NCI-H460 (cell line): ENCODE results near the gene HECTD1. TPM values are rescaled to one million over a fixed set of nuclear protein-coding genes. Genes with fewer than 3 reads are reported as not detected.
"Not testable (repeated sequence)": the region's sequence is repeated elsewhere in the genome, so short reads cannot be mapped to it uniquely, and the experiment has no call there.

Experiments
- DNase-seq: peaks from one replicate; pipeline ENCODE4 v3.0.0-alpha.2; 2016; ENCODE audit warnings: low read depth; ENCODE audit errors: extremely low read depth
- small RNA-seq, 2 experiments: library from RNA; depleted of rRNA; stranded (forward); fragments of <200 nt; gene quantifications; one replicate each; pipeline ENCODE3, GENCODE V24; 2014
- total RNA-seq: library from RNA; depleted of rRNA; stranded (reverse); fragments of >200 nt; shearing (Covaris generic); gene quantifications from 2 replicates; pipeline ENCODE4 v1.2.3, GENCODE V29; 2014; rRNA removed

Gene HECTD1
- total RNA-seq, 1 experiment from 2014 or later, result 177 TPM

DNA sequence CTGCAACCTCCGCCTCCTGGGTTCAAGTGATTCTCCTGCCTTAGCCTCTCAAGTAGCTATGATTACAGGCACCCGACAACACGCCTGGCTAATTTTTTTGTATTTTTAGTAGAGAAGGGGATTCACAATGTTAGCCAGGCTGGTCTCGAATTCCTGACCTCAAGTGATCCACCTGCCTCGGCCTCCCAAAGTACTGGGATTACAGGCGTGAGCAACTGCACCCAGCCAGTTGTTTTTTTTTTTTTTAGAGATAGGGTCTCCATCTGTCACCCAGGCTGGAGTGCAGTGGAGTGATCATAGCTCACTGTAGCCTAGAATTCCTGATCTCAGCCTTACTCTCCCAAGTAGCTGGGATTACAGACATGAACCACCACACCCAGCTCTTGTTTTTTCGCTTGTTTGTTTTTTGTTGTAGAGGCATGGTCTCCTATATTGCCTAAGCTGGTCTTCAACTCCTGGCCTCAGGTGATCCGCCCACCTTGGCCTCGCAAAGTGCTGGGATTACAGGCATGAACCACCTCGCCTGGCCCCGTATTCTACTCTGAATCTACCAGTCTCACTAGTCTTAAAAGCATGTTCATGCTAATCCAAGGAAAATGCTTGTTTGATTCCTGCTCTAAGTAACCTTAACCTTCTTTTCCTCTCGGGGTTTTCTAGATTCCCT, 149.8 kb downstream of the HECTD1 start:
- DNase-seq, result no peak

DNA sequence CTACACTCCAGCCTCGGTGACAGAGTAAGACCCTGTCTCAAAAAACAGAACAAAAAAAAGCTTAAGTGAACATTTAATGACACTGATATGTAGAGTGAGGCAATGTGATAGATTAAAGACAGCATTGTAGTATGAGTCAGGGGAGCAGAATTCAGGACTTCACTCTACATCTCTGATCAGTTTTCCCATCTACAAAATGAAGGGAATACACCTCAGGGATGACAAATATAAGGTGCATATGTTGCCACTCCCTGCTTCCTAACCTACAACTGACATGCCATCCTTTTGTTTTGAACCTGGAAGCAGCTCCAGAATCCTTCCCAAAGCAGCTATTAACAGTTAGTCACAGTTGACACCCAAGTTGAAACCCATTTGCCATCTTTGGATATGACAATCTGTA, 150.6 kb downstream of the HECTD1 start:
- no peak for DNase-seq

DNA sequence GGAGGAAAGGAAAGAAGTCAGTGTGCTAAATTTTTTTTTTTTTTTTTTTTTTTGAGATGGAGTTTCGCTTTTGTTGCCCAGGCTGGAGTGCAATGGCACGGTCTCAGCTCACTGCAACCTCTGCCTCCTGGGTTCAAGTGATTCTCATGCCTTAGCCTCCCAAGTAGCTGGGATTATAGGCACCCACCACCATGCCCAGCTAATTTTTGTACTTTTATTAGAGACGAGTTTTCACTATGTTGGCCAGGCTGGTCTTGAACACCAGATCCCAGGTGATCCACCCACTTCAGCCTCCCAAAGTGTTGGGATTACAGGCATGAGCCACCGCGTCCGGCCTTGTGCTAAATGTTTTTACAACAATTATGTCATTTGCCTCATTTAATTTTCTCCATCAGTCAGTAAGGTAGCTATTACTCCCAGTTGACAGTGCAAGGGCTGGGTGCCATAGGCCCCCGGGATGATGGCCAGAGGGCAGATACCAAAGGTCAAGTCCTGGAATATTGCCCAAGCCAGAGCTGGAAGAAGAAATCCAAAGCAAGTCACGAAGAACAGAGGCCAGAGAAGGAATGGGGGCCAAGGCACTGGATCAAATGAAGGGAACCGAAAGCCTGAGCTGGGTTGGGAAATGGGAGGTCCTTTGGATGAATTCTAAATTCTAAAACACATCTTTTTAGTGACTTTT, 154.5 kb downstream of the HECTD1 start:
- DNase-seq, result not testable (repeated sequence)

DNA sequence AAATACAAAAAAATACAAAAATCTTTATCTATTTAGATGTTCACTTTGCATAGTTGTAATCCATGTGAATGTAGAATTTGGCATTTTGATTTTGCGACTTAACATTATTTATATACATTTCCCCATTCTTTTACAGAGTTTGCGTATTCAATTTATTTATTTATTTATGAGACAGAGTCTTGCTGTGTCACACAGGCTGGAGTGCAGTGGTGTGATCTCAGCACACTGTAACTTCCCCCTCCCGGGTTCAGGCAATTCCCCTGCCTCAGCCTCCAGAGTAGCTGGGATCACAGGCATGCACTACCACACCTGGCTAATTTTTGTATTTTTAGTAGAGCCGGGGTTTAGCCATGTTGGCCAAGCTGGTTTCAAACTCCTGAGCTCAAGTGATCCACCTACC, 156.1 kb downstream of the HECTD1 start:
- no peak for DNase-seq

DNA sequence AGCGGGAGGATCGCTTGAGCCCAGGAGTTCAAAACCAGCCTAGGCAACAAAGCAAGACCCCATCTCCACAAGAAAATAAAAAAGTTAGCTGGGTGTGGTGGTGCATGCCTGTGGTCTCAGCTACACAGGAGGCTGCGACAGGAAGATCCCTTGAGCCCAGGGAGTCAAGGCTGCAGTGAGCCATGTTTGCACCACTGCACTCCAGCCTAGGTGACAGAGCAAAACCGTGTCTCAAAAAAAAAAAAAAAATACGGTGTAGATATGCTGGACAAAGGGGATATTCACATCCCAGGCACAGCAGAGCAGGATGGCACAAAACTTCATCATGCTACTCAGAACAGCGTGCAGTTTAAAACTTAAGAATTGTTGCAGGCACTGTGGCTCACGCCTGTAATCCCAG, 156.6 kb downstream of the HECTD1 start:
- no peak for DNase-seq

Small RNAs within 50 kb of the gene (small RNA-seq; reads per million reads assigned to genes)
- gene RF00019, result 0 reads per million in 2 experiments
- gene RNU6-541P, result 0 reads per million in 2 experiments

Other genes starting within 250 kb of the HECTD1 start
- gene AP4S1, start 182.1 kb downstream of the HECTD1 start, total RNA-seq, result 5.4 and 9.7 TPM in 2 replicates
- gene STRN3, start 181.4 kb downstream of the HECTD1 start, total RNA-seq, result 38.0 and 45.9 TPM in 2 replicates
- 38.4 and 40.0 TPM in 2 replicates for gene HEATR5A, start 212.8 kb upstream of the HECTD1 start, total RNA-seq
- 54.1 and 55.4 TPM in 2 replicates for gene DTD2, start 249.7 kb upstream of the HECTD1 start, total RNA-seq